HG02678 (cell line): ENCODE results near the gene ZHX3.
A peak's percentile ranks its signal among the peaks of the same experiment; 100 is the strongest.

Experiments used
- ATAC-seq: cut with Tn5 transposase; IDR thresholded peaks from one replicate; pipeline ENCODE4 v1.9.1; 2021; ENCODE audit warnings: mild to moderate bottlenecking, moderate library complexity; ENCODE audit not compliant: unreplicated experiment

Gene ZHX3, protein sequence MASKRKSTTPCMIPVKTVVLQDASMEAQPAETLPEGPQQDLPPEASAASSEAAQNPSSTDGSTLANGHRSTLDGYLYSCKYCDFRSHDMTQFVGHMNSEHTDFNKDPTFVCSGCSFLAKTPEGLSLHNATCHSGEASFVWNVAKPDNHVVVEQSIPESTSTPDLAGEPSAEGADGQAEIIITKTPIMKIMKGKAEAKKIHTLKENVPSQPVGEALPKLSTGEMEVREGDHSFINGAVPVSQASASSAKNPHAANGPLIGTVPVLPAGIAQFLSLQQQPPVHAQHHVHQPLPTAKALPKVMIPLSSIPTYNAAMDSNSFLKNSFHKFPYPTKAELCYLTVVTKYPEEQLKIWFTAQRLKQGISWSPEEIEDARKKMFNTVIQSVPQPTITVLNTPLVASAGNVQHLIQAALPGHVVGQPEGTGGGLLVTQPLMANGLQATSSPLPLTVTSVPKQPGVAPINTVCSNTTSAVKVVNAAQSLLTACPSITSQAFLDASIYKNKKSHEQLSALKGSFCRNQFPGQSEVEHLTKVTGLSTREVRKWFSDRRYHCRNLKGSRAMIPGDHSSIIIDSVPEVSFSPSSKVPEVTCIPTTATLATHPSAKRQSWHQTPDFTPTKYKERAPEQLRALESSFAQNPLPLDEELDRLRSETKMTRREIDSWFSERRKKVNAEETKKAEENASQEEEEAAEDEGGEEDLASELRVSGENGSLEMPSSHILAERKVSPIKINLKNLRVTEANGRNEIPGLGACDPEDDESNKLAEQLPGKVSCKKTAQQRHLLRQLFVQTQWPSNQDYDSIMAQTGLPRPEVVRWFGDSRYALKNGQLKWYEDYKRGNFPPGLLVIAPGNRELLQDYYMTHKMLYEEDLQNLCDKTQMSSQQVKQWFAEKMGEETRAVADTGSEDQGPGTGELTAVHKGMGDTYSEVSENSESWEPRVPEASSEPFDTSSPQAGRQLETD

DNA sequence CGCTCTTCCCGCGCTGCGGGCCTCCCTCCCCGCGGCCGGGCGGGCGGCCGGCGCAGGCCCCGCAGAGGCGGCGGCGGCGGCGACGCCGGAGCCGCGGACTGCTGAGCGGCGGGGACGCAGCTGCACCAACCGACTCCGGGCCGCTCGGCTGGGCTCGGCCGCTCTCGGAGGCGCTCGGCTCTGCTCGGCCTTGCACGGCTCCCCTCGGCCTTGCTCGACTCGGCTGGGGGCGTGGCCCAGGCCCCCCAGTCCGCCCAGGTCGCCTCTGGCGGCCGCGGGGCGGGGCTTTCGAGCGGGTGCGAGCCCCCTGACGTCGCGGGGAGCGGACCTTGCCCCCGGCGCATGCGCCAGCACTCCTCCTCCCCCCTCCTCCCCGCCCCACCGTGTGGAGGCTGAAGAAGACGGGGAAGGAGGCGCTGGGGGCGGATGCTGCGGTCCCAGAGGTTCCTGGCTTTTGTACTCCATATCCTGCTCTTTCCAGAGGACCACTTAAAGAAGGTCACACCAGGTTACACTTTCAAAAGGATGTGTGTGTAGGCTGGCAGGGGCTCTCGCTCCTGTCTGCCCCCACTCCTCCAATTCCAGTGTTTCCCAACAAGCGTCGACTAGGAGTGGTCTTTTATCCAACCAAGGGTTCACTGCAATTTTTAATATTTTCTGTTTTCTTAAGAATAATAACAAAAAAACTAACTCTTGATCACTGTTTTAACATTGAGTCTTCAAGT, at the start of gene ZHX3:
TSS of gene ZHX3 (minus strand) at position 186 of the 725 bp plus-strand sequence. CDS start 112,815 bp downstream, outside the sequence.
- ATAC-seq: peak; percentile 99

DNA sequence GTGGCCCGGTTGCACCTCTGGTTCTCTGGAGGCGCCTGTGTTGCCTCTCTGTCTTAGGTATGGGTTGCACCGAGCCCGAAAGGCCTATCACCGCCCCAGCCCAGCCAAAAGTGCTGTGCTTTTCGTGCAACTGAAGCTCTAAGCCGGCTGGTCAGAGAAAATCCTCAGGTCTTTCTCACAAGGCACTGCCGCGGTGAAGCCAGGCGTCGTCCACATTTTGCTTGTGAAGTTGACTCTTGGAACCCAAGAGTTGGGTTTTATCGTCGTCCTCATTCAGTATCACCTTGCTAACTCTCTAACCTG, 49.8 kb upstream of the ZHX3 start:
- no peak for ATAC-seq

DNA sequence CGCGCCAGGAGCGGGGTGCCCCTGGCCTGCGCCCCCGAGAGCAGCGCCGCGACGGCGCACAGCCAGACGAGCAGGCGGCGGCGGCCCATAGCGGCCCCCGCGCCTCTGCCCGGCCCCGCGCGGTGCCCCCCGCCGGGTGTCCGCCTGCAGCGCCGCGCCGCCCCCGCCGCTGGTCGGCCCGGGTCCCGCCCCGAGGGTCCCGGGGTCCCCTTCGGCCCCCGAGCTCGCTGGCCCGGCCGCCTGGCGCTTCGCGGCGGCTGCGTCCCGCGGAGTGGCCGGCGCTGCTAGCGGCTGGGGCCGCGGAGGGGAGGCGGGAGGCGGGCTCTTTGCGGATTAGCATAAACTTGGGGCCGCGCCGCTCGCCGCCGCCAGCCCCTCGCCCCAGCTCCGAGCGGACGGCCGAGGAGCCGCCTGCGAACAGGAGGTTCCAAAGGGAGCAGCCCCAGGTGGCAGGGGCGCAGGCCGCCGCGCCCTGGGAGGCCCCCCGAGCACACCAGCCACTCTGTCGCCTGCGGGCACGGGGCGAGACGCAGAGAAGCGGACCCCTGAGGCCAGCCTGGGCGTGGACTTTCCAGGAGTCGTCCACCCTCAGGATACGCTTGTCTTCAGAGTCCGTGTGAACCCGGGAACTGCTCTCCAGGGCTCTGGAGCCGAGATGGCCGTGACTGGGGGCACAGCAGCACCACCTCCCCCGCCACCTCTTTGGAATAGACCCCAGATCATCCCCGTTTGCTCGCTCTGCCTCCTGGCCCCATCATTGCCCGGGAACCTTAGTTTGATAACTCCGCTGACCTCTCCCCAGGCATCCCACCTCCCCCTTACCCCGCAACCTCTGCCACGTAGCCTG, 49.2 kb upstream of the ZHX3 start, which contains the start of gene EMILIN3:
TSS of gene EMILIN3 (minus strand) at position 273 of the 847 bp plus-strand sequence. CDS start at position 89, 184 bp downstream.
- no peak for ATAC-seq

DNA sequence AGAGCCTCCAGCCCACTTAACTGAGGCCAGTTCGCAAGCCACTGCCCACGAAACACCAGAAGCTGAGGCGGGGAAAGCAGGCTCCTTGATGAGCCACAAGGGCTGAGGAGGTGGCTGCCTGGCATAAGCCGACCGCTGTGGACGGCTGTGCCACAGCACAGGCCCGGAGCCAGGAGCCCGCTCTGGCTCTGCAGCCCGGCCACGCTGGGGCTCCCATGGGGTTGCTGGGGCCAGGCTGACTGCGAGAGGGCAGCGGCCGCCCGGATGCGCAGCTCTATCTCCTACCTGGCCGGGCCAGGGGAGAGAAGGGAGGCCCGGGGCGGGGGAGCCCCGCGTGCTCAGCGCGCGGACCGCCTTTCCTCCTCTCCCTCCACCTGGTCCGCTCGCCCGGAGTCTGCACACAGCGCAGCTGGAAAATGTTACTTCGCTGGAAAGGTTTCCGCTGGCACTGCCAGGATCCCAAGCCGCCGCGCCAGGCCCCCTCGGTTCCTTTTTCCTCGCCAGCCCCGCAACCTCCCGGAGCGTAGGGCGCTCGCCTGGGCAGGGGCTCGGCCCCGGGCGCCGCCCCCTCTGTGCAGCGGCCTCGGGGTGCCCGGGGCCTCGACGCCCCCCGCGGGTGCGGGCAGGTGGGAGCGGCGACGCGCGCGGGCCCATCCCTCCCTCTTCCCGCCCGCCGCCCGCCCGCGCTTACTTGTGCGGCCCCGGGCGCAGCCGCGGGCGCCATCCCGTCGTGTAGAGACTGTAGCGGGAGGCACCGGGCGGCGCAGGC, 48.4 kb upstream of the ZHX3 start:
- ATAC-seq: no peak

DNA sequence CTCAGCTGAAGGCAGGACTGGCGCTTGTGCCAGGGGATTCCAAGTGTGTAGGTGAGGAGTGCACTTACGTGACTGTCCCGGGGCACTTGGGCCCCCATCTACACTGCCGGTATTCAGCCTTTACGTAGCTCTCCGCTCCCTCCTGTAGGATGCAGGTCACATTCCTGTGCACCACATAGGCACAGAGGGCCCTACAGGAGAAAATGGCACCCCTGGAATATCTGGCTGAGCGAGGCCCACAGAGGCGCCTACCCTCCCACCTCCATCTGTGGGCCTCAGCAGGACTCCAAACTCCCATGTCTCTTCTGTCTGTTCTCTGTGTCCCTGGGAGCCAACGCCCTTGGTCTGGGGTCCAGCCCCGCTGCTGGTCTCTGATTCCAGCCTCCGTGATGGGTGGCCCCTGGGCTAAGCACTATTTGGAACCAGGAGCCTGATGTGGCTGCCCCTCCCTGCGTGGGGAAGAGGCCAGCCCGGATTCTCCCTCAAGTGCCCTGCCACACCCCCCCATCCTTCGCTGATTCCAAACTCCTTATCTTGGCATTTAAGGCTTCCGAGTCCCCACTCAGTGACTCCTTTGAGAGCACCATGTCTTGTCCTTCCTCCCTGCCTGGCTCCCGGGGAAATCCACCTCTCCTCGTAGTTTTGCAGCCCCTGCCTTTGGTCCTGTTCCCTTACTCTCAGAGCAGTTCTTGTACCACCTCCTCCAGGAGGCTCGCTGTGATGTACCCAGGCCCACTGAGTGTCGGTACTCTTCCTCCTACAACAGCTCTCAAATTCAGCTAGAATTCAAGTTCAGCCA, 47.6 kb upstream of the ZHX3 start:
- no peak for ATAC-seq

DNA sequence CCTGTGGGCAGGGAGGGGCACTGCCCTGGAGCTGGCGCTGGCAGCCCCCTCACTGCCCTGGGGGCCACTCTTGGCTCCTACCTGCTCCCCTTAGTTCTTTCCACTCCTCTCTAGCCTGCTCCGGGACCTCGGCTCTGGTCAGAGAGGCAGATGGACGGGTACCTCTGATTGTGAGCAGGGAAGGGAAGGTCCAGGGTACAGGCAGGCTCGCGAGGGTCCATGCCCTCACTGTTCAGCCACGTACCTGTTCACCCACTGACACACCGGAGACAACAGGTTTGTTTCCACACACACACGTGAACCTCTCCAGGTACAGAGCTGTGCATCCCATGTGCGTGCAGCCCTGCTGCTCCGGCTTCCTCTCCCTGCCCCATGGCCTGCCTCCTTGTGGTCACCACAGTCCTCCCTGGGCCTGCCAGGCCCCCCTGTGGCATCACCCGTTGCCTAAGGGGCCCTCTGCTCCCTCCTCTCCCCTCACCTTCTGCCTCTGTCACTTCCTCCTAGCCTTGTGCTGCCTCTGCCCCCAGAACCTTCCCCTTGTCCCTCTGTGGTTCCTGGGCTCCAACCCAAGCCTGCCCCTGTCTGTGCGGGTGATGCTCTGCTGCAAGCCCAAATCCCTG, 46.8 kb upstream of the ZHX3 start:
- ATAC-seq: no peak

DNA sequence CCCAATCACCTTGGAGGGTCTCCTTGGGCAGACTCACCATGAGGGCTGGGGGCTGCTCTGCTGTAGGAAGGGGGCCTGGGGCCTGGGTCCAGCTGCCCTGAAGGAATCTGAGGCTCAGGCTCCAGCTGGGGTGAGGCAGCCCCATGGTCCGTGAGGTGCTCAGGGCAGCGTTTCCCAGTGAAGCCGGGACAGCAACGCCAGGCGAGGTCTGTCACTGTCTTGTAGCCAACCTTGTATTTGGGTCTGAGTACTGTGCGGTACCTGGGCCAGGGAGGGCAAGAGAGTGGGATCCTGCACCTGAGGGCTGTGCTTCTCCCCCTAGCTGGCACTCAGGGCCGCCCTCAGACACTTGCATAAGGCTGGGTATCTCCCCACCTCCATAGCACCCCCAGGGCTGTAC, 46.1 kb upstream of the ZHX3 start:
- ATAC-seq: no peak

DNA sequence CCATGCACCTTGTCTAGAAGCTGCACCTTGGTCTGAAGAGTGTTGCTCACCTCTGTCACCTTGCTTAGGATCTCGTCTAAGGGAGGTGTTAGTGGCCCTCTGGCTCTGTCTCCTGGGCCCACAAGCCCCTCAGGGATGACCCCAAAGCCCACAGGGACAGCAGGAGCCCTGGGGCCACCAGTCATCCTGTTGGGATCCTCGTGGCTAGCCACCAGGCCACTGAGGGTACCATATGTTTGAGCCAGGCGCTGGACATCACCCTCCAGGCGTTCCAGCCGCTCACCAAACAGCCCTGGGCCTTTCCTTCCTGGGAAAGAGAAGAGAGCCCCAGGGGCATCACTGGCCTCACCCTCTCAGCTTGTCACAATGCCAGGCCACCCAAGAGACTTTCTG, 45.2 kb upstream of the ZHX3 start:
- ATAC-seq: no peak

DNA sequence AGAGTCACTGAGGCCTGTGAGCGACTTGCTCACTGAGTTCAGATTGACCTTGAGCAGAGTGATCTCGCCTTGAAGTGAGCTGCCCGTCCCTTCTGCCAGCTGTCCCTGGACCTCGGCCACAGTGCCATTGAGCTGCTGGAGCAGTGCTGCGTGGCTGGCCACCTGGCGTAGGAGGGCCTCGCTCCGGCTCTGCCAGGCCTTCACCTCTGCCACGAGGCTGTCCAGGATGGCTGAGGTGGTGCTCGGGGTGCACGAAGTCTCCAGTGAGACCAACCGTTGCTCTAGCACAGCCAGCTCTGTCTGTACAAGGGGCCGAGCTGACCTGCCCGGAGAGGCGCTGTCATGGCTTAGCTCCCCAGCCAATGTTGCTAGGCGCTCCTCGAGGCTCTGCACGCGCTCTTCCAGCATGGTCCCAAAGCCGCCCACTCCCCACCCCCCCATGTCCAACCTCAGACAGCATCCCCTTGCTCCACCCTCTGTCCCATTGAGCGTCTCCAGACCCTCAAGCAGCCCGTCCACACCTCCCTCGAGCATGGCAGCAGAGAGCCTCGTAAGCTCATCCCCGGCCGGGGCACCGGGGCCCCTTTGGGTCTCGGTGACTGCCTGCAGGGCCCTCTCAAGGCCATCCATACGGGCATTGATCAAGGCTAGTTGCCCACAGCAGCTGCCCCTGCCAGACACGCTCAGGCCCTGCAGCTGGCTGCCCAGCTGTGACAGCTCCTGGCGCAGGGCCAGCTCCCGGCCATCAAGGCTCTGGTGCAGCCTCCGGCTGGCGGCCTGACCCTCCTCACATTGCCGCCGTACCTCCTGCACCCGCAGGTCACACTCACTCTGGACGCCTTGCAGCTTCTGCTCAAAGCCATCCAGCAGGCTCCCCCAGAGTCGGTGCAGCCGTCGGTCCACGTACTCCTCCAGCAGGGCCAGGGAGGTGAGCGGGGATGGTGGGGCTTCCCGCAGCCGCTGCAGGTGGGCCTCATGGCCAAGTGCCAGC, 44.5 kb upstream of the ZHX3 start:
- no peak for ATAC-seq

DNA sequence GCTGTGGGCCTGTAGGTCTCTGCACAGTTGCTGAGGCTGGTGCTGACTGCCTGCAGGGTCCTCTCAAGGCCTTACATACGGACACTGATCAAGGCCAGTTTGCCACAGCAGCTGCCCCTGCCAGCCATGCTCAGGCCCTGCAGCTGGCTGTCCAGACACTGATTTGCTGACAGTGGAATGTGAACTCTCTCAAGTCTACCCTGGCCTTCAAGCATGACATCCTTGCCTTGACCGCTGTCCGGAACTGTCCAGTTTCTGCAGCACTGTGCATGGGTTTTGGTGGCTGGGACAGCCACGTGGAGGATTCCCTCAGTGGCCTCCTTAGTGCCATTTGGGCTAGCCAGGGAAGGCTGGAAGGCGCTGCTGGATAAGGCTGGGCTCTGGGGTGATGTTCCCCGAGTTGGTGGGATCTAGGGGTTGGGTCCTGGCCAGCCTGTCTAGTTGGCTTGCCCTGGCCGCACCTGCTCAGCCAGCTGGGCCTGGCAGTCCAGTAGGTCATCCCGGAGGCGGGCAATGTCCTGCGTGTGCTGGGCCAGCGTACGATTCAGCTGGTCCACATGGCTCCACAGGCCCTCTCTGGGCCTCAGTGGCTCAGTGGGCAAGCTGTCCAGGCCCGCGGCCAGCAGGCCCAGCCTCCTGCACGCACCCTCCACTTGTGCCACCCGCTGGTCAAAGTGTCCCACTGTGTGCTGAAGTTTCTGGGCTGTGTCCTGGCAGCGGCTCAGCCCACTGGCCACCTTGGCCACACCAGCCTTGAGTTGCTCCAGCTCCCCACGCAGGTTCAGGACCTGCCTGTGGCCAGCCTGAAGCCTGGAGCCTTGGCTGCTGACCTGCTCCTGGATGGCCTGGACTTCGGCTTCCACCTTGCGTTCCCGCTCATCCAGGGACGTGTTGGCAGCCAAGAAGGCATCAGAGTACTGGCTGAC, 43.6 kb upstream of the ZHX3 start:
- no peak for ATAC-seq

DNA sequence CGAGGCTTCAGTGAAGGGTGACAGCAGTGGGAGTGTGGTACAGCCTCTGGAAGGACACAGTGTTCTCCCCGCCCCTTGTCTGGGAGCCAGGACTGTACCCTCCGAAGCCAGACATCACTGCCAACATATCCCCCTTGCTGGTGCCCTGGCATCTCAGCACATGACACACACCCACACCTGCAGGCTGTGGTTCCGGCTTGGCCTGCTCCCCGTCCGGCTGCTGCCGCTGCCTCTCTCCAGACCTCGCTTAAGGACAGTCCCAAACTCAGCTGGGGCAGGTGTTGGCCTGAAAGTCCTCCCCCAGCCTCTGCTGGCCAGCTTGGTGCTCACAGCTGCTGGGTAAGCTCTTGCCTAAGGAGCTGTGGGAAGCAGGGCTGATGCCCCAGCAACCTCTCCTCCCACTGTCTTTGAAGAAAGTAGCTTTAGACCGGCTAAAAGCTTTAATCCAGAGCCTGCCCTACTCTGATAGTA, 42.0 kb upstream of the ZHX3 start:
- ATAC-seq: no peak

DNA sequence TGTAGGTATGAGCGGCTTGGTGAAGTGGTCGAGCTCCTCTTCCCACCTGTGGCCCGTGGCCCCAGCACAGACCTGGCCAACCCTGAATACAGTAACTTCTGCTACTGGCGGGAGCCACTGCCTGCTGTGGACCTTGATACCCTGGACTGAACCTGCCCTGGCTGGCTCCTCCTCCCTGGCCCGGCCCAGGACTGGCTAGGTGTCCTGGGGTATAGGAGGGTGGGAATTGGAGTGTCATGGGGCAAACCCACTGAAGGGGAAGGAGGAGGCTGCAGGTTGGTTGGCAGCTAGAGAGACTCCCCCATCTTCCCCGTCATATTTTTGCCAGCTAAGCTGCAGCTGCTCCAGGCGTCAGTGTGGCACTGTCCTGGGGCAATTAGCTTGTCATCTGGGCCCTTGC, 41.2 kb upstream of the ZHX3 start:
- no peak for ATAC-seq

DNA sequence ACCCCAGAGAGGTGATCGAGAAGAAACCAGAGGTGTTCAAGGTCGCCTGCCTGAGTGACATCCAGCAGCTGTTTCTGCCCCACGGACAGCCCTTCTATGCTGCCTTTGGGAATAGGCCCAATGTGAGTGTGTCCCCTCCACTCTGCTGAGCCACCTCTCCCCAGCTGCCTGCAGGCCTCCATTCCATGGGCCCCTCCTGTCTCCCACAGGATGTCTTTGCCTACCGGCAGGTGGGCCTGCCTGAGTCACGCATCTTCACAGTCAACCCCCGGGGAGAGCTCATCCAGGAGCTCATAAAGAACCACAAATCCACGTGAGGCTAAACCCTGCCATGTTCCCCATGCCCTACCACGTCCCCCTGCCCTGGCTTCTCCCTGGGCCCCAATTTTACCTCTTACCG, 40.7 kb upstream of the ZHX3 start:
- no peak for ATAC-seq

DNA sequence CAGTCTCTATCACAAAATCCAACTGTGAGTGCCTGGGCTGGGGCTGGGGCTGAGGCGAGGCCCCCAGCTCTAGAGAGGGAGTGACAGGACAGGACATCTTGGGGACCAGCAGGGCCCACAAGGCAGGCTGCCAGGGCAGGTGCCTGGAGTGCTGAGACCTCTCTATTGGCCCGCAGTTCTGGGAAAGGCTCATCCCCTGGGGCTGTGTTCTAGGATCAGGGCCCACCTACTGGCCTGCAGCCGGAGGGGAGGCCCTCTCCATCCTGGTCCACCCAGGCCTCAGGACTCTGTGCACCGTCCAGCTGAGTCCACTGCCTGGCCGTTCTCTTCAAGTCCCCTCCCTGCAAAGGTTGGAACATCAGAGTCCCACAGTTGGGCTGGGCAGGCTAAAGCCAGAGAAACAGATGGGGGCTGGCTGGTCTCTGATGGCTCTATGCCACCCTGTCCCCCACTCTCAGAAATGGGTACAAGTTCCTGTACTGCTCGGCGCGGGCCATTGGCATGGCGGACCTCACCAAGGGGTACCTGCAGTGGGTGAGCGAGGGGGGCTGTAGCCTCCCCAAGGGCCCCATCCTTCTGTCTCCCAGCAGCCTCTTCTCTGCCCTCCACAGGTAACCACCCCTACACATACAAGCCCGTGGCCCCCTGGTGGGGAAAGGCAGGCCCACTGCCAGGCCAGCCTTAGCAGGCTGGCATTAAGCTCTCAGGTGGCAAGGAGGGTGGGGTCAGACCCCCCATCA, 40.1 kb upstream of the ZHX3 start:
- ATAC-seq: no peak

DNA sequence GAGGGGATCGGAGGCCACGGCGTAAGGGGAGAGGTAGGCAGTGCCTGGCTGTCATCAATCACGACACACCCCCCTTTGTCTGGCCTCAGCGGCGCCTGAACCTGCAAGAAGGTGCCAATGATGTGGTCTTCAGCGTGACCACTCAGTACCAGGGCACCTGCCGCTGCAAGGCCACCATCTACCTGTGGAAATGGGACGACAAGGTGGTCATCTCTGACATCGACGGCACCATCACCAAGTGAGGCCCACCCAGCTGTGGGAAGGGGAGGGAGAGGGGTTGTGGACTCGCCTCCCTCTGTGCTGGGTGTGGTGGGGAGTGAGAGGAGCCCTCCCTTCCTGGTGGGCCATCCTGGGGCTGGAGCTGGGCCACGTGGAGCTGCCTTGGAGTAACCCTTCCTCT, 39.4 kb upstream of the ZHX3 start:
- ATAC-seq: no peak
